Ecto neural progenitor cell (in vitro differentiated cells): Measurements from ENCODE around the gene PALD1.
A peak's percentile ranks its signal among the peaks of the same experiment; 100 is the strongest.

ENCODE experiments used
- DNase-seq: peaks from one replicate; pipeline ENCODE4 v3.0.0-alpha.2; 2018; ENCODE audit warnings: low spot score

Gene PALD1

GRCh38 chr10:70557086-70557845 lies 78.7 kb downstream of the PALD1 start:
- no peak for DNase-seq

- no peak for DNase-seq
These were observed 79.3 kb downstream of the PALD1 start for GRCh38 chr10:70557876-70558275.

- DNase-seq: no peak
These were observed 79.7 kb downstream of the PALD1 start for GRCh38 chr10:70558295-70558694.

- peak; percentile 74 for DNase-seq
These were observed 80.6 kb downstream of the PALD1 start for GRCh38 chr10:70558871-70559810.

GRCh38 chr10:70559861-70560260 lies 81.3 kb downstream of the PALD1 start:
- no peak for DNase-seq

GRCh38 chr10:70560511-70560941 lies 82.0 kb downstream of the PALD1 start:
- no peak for DNase-seq

- DNase-seq: no peak
These were observed 82.5 kb downstream of the PALD1 start for GRCh38 chr10:70561070-70561469.

- no peak for DNase-seq
These were observed 83.0 kb downstream of the PALD1 start for GRCh38 chr10:70561558-70561957.

GRCh38 chr10:70562036-70562755 lies 83.6 kb downstream of the PALD1 start:
- no peak for DNase-seq

- no peak for DNase-seq
These were observed 84.7 kb downstream of the PALD1 start for GRCh38 chr10:70563230-70563629.

- DNase-seq: no peak
These were observed 85.7 kb downstream of the PALD1 start for GRCh38 chr10:70564113-70564725.

- DNase-seq: no peak
These were observed 86.4 kb downstream of the PALD1 start for GRCh38 chr10:70564901-70565351.

- no peak for DNase-seq
These were observed 87.3 kb downstream of the PALD1 start for GRCh38 chr10:70565556-70566514.

GRCh38 chr10:70566515-70567290 lies 88.1 kb downstream of the PALD1 start:
- no peak for DNase-seq

GRCh38 chr10:70567603-70568002 lies 89.0 kb downstream of the PALD1 start:
- no peak for DNase-seq

- no peak for DNase-seq
These were observed 89.5 kb downstream of the PALD1 start for GRCh38 chr10:70568113-70568512.

- no peak for DNase-seq
These were observed 90.4 kb downstream of the PALD1 start for GRCh38 chr10:70568781-70569495.

- DNase-seq: no peak
These were observed 92.7 kb downstream of the PALD1 start for GRCh38 chr10:70571236-70571635.
